ENCODE results near the gene DNAJC1.
A peak's percentile ranks its signal among the peaks of the same experiment; 100 is the strongest.

DNAJC1 gene

GRCh38 chr10:21927631-21928353 lies 75.7 kb downstream of the DNAJC1 start:
- peaks cover 43% of the 10 kb centered on the region for H3K4me1 ChIP-seq (ENCODE audit: control insufficient read depth, insufficient read depth, low read length, unreplicated experiment)
- no peaks in the 10 kb centered on the region for H3K36me3 ChIP-seq (ENCODE audit: insufficient read depth, low read length)
- H2AFZ ChIP-seq (ENCODE audit: low read length, unreplicated experiment), result no peak overlapping the region
- peak overlapping the region; percentile 77 for H3K27ac ChIP-seq (ENCODE audit: low read depth, low read length)
- peaks cover 7% of the 10 kb centered on the region for H3K79me2 ChIP-seq (ENCODE audit: control insufficient read depth, insufficient read depth, low read length, unreplicated experiment)
- H3K27me3 ChIP-seq (ENCODE audit: insufficient read depth, low read length), result no peaks in the 10 kb centered on the region
- H3K4me3 ChIP-seq (ENCODE audit: low read depth, low read length), result no peak overlapping the region

- no peak overlapping the region for H2AFZ ChIP-seq (ENCODE audit: low read length, unreplicated experiment)
- H3K27me3 ChIP-seq (ENCODE audit: insufficient read depth, low read length), result no peaks in the 10 kb centered on the region
- peak overlapping the region; percentile 53; the same call in 1 of the 2 replicates for H3K4me3 ChIP-seq (ENCODE audit: low read depth, low read length)
- H3K79me2 ChIP-seq (ENCODE audit: control insufficient read depth, insufficient read depth, low read length, unreplicated experiment), result peaks cover 7% of the 10 kb centered on the region
- peak overlapping the region; percentile 77 for H3K27ac ChIP-seq (ENCODE audit: low read depth, low read length)
- H3K4me1 ChIP-seq (ENCODE audit: control insufficient read depth, insufficient read depth, low read length, unreplicated experiment), result peaks cover 40% of the 10 kb centered on the region
- no peaks in the 10 kb centered on the region for H3K36me3 ChIP-seq (ENCODE audit: insufficient read depth, low read length)
These were observed 76.6 kb downstream of the DNAJC1 start for GRCh38 chr10:21926949-21927348.

GRCh38 chr10:21926358-21926925 lies 77.1 kb downstream of the DNAJC1 start:
- H3K27me3 ChIP-seq (ENCODE audit: insufficient read depth, low read length), result no peaks in the 10 kb centered on the region
- H3K36me3 ChIP-seq (ENCODE audit: insufficient read depth, low read length), result no peaks in the 10 kb centered on the region
- peaks cover 35% of the 10 kb centered on the region for H3K4me1 ChIP-seq (ENCODE audit: control insufficient read depth, insufficient read depth, low read length, unreplicated experiment)
- peak overlapping the region; percentile 53; the same call in 1 of the 2 replicates for H3K4me3 ChIP-seq (ENCODE audit: low read depth, low read length)
- H3K27ac ChIP-seq (ENCODE audit: low read depth, low read length), result peak overlapping the region; percentile 77
- no peak overlapping the region for H2AFZ ChIP-seq (ENCODE audit: low read length, unreplicated experiment)
- H3K79me2 ChIP-seq (ENCODE audit: control insufficient read depth, insufficient read depth, low read length, unreplicated experiment), result peaks cover 6% of the 10 kb centered on the region

- Histone ChIP-seq H3K4me1 (ENCODE audit: control insufficient read depth, insufficient read depth, low read length, unreplicated experiment) (peaks cover 35% of the 10 kb centered on the region), H3K79me2 (ENCODE audit: control insufficient read depth, insufficient read depth, low read length, unreplicated experiment) (peaks cover under 1% of the 10 kb centered on the region), H2AFZ (ENCODE audit: low read length, unreplicated experiment) (no peak overlapping the region), H3K4me3 (ENCODE audit: low read depth, low read length) (no peak overlapping the region), H3K27ac (ENCODE audit: low read depth, low read length) (no peak overlapping the region), H3K36me3 (ENCODE audit: insufficient read depth, low read length) (no peaks in the 10 kb centered on the region), H3K27me3 (ENCODE audit: insufficient read depth, low read length) (no peaks in the 10 kb centered on the region)
These were observed 77.7 kb downstream of the DNAJC1 start for GRCh38 chr10:21925851-21926250.

GRCh38 chr10:21924511-21924910 lies 79.0 kb downstream of the DNAJC1 start:
- Histone ChIP-seq H3K27me3 (ENCODE audit: insufficient read depth, low read length) (no peaks in the 10 kb centered on the region), H3K79me2 (ENCODE audit: control insufficient read depth, insufficient read depth, low read length, unreplicated experiment) (no peaks in the 10 kb centered on the region), H3K4me1 (ENCODE audit: control insufficient read depth, insufficient read depth, low read length, unreplicated experiment) (peaks cover 32% of the 10 kb centered on the region), H3K36me3 (ENCODE audit: insufficient read depth, low read length) (no peaks in the 10 kb centered on the region), H2AFZ (ENCODE audit: low read length, unreplicated experiment) (no peak overlapping the region), H3K27ac (ENCODE audit: low read depth, low read length) (no peak overlapping the region), H3K4me3 (ENCODE audit: low read depth, low read length) (no peak overlapping the region)

GRCh38 chr10:21920633-21921032 lies 82.9 kb downstream of the DNAJC1 start:
- no peak overlapping the region for H3K27ac ChIP-seq (ENCODE audit: low read depth, low read length)
- no peaks in the 10 kb centered on the region for H3K36me3 ChIP-seq (ENCODE audit: insufficient read depth, low read length)
- no peaks in the 10 kb centered on the region for H3K4me1 ChIP-seq (ENCODE audit: control insufficient read depth, insufficient read depth, low read length, unreplicated experiment)
- H2AFZ ChIP-seq (ENCODE audit: low read length, unreplicated experiment), result no peak overlapping the region
- H3K27me3 ChIP-seq (ENCODE audit: insufficient read depth, low read length), result no peaks in the 10 kb centered on the region
- no peak overlapping the region for H3K4me3 ChIP-seq (ENCODE audit: low read depth, low read length)
- H3K79me2 ChIP-seq (ENCODE audit: control insufficient read depth, insufficient read depth, low read length, unreplicated experiment), result no peaks in the 10 kb centered on the region

- no peak overlapping the region for H3K27ac ChIP-seq (ENCODE audit: low read depth, low read length)
- H2AFZ ChIP-seq (ENCODE audit: low read length, unreplicated experiment), result no peak overlapping the region
- no peaks in the 10 kb centered on the region for H3K27me3 ChIP-seq (ENCODE audit: insufficient read depth, low read length)
- H3K4me3 ChIP-seq (ENCODE audit: low read depth, low read length), result no peak overlapping the region
- no peaks in the 10 kb centered on the region for H3K79me2 ChIP-seq (ENCODE audit: control insufficient read depth, insufficient read depth, low read length, unreplicated experiment)
- H3K36me3 ChIP-seq (ENCODE audit: insufficient read depth, low read length), result no peaks in the 10 kb centered on the region; the same call in 1 of the 2 replicates
- H3K4me1 ChIP-seq (ENCODE audit: control insufficient read depth, insufficient read depth, low read length, unreplicated experiment), result no peaks in the 10 kb centered on the region
These were observed 83.6 kb downstream of the DNAJC1 start for GRCh38 chr10:21919906-21920305.

- Histone ChIP-seq H3K4me1 (ENCODE audit: control insufficient read depth, insufficient read depth, low read length, unreplicated experiment) (no peaks in the 10 kb centered on the region), H3K79me2 (ENCODE audit: control insufficient read depth, insufficient read depth, low read length, unreplicated experiment) (no peaks in the 10 kb centered on the region), H3K4me3 (ENCODE audit: low read depth, low read length) (no peak overlapping the region), H3K36me3 (ENCODE audit: insufficient read depth, low read length) (no peaks in the 10 kb centered on the region; the same call in 1 of the 2 replicates), H3K27me3 (ENCODE audit: insufficient read depth, low read length) (no peaks in the 10 kb centered on the region), H2AFZ (ENCODE audit: low read length, unreplicated experiment) (no peak overlapping the region), H3K27ac (ENCODE audit: low read depth, low read length) (no peak overlapping the region)
These were observed 84.4 kb downstream of the DNAJC1 start for GRCh38 chr10:21919117-21919516.

GRCh38 chr10:21912625-21913024 lies 90.9 kb downstream of the DNAJC1 start:
- Histone ChIP-seq H2AFZ (ENCODE audit: low read length, unreplicated experiment) (no peak overlapping the region), H3K4me1 (ENCODE audit: control insufficient read depth, insufficient read depth, low read length, unreplicated experiment) (no peaks in the 10 kb centered on the region), H3K4me3 (ENCODE audit: low read depth, low read length) (no peak overlapping the region), H3K27ac (ENCODE audit: low read depth, low read length) (no peak overlapping the region), H3K79me2 (ENCODE audit: control insufficient read depth, insufficient read depth, low read length, unreplicated experiment) (no peaks in the 10 kb centered on the region), H3K27me3 (ENCODE audit: insufficient read depth, low read length) (no peaks in the 10 kb centered on the region), H3K36me3 (ENCODE audit: insufficient read depth, low read length) (no peaks in the 10 kb centered on the region; the same call in 1 of the 2 replicates)

- Histone ChIP-seq H3K79me2 (ENCODE audit: control insufficient read depth, insufficient read depth, low read length, unreplicated experiment) (no peaks in the 10 kb centered on the region), H2AFZ (ENCODE audit: low read length, unreplicated experiment) (no peak overlapping the region), H3K36me3 (ENCODE audit: insufficient read depth, low read length) (no peaks in the 10 kb centered on the region; the same call in 1 of the 2 replicates), H3K4me1 (ENCODE audit: control insufficient read depth, insufficient read depth, low read length, unreplicated experiment) (no peaks in the 10 kb centered on the region), H3K27me3 (ENCODE audit: insufficient read depth, low read length) (no peaks in the 10 kb centered on the region), H3K4me3 (ENCODE audit: low read depth, low read length) (no peak overlapping the region), H3K27ac (ENCODE audit: low read depth, low read length) (no peak overlapping the region)
These were observed 92.7 kb downstream of the DNAJC1 start for GRCh38 chr10:21910798-21911197.

GRCh38 chr10:21907436-21907835 lies 96.1 kb downstream of the DNAJC1 start:
- H3K27me3 ChIP-seq (ENCODE audit: insufficient read depth, low read length), result no peaks in the 10 kb centered on the region
- H3K4me1 ChIP-seq (ENCODE audit: control insufficient read depth, insufficient read depth, low read length, unreplicated experiment), result no peaks in the 10 kb centered on the region
- H3K79me2 ChIP-seq (ENCODE audit: control insufficient read depth, insufficient read depth, low read length, unreplicated experiment), result no peaks in the 10 kb centered on the region

More at GRCh38 chr10:21907436-21907835, 96.1 kb downstream of the DNAJC1 start:
- H3K27ac ChIP-seq (ENCODE audit: low read depth, low read length), result no peak overlapping the region
- no peak overlapping the region for H3K4me3 ChIP-seq (ENCODE audit: low read depth, low read length)
- H2AFZ ChIP-seq (ENCODE audit: low read length, unreplicated experiment), result no peak overlapping the region
- no peaks in the 10 kb centered on the region for H3K36me3 ChIP-seq (ENCODE audit: insufficient read depth, low read length)

All from ACC112 (cell line).